HL-60 (cell line): Measurements from ENCODE around the gene HPCAL1.

Source experiments
- DNase-seq, 2 experiments: peaks; one replicate each; pipeline ENCODE4 v3.0.0-alpha.2; 2010 to 2020; ENCODE audit warnings: low read depth in 1 of 2, low spot score in 1 of 2
- H3K27ac ChIP-seq: fragments of 250-450 bp; sonication (Bioruptor Pico); replicated peaks from 2 replicates; pipeline ENCODE4 v1.5.1; 2020; ENCODE audit warnings: mild to moderate bottlenecking, moderate library complexity
- H3K27me3 ChIP-seq: fragments of 250-450 bp; sonication (Bioruptor Pico); 2 replicates; pipeline ENCODE4 v1.5.1; 2021; ENCODE audit warnings: mild to moderate bottlenecking, moderate library complexity; ENCODE audit not compliant: insufficient read depth, poor library complexity, severe bottlenecking
- H3K4me3 ChIP-seq: replicated peaks from 2 replicates; pipeline ENCODE4 v1.5.1; 2011; ENCODE audit warnings: mild to moderate bottlenecking, control low read depth, low read length; ENCODE audit not compliant: insufficient read depth
- CTCF ChIP-seq: IDR thresholded peaks from one replicate; pipeline ENCODE4 v1.5.1; 2011; ENCODE audit warnings: low read length, control low read depth, inconsistent platforms; ENCODE audit not compliant: insufficient read depth
- GABPA ChIP-seq: IDR thresholded peaks from 2 replicates; pipeline ENCODE4 v1.6.1; 2012; ENCODE audit warnings: low read depth
- POLR2AphosphoS5 ChIP-seq: IDR thresholded peaks from 2 replicates; pipeline ENCODE4 v1.6.1; 2012; ENCODE audit warnings: low read depth
- REST ChIP-seq: IDR thresholded peaks from 2 replicates; pipeline ENCODE4 v1.6.1; 2012; ENCODE audit warnings: low read depth; ENCODE audit not compliant: insufficient replicate concordance
- SPI1 ChIP-seq: IDR thresholded peaks from 2 replicates; pipeline ENCODE4 v1.6.1; 2012; ENCODE audit warnings: low read depth, mild to moderate bottlenecking, borderline replicate concordance

Gene HPCAL1

GRCh38 chr2:10392100-10392499 is 89.4 kb downstream of the HPCAL1 start:
- TF ChIP-seq CTCF (no peak), POLR2AphosphoS5 (no peak), GABPA (no peak), REST (no peak), SPI1 (no peak)

GRCh38 chr2:10392548-10392947 is 89.8 kb downstream of the HPCAL1 start:
- 0 out of 2 replicates have a peak overlapping the region, but pooled peaks have one; percentile 6 for H3K27ac ChIP-seq
- TF ChIP-seq SPI1 (no peak), POLR2AphosphoS5 (no peak)

More at GRCh38 chr2:10392100-10392499, 89.4 kb downstream of the HPCAL1 start:
- Histone ChIP-seq H3K27me3 (no peaks in the 10 kb centered on the region), H3K4me3 (no peak overlapping the region), H3K27ac (0 out of 2 replicates have a peak overlapping the region, but pooled peaks have one; percentile 6)
- no peak for DNase-seq

GRCh38 chr2:10392951-10393639 is 90.4 kb downstream of the HPCAL1 start:
- no peak overlapping the region for H3K27ac ChIP-seq

More at GRCh38 chr2:10392548-10392947, 89.8 kb downstream of the HPCAL1 start:
- no peak for DNase-seq
- Histone ChIP-seq H3K27me3 (no peaks in the 10 kb centered on the region), H3K4me3 (no peak overlapping the region)

GRCh38 chr2:10393640-10393982 is 90.9 kb downstream of the HPCAL1 start:
- Histone ChIP-seq H3K27ac (no peak overlapping the region), H3K27me3 (no peaks in the 10 kb centered on the region), H3K4me3 (no peak overlapping the region)
- no peak for DNase-seq
- TF ChIP-seq CTCF (no peak), GABPA (no peak), SPI1 (no peak), REST (no peak), POLR2AphosphoS5 (no peak)

More at GRCh38 chr2:10392951-10393639, 90.4 kb downstream of the HPCAL1 start:
- no peak for TF ChIP-seq CTCF
- TF ChIP-seq GABPA = no peak
- TF ChIP-seq SPI1 = peak; percentile 38; the same call in 1 of the 2 replicates
- no peak for TF ChIP-seq POLR2AphosphoS5
- DNase-seq = no peak
- Histone ChIP-seq H3K4me3 (no peak overlapping the region), H3K27me3 (no peaks in the 10 kb centered on the region)
